ENCODE results near the gene VASN. TPM values are rescaled to one million over a fixed set of nuclear protein-coding genes. Genes with fewer than 3 reads are reported as not detected.

VASN gene
- total RNA-seq, 2 donors from 2014 or later: 10.4 to 12.1 TPM

DNA sequence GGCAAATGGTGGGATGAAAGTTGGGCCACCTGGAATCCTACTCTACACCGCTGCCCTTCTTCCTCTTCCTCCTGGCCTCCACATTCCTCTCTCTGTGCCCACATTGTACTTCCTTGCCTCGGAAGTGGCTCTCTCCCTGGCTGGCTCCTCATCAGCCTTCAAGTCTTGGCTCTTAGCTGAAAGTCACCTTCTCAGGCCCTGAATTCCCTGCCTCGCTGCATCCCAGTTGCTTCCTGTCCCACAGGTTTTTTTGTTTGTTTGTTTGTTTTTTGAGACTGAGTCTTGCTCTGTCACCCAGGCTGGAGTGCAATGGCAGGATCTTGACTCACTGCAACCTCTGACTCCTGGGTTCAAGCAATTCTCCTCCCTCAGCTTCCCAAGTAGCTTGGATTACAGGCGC lies 18.0 kb upstream of the VASN start:
- H3K36me3 Mint-ChIP-seq (ENCODE audit: low read depth): no peaks in the 10 kb centered on the region
- WGBS, 2 experiments (ENCODE audit: insufficient coverage in 1 of 2, insufficient read length in 1 of 2): 93 to 96% methylated on average over 3 to 4 of the region's 4 CpGs
- TF ChIP-seq, protein P1, sequence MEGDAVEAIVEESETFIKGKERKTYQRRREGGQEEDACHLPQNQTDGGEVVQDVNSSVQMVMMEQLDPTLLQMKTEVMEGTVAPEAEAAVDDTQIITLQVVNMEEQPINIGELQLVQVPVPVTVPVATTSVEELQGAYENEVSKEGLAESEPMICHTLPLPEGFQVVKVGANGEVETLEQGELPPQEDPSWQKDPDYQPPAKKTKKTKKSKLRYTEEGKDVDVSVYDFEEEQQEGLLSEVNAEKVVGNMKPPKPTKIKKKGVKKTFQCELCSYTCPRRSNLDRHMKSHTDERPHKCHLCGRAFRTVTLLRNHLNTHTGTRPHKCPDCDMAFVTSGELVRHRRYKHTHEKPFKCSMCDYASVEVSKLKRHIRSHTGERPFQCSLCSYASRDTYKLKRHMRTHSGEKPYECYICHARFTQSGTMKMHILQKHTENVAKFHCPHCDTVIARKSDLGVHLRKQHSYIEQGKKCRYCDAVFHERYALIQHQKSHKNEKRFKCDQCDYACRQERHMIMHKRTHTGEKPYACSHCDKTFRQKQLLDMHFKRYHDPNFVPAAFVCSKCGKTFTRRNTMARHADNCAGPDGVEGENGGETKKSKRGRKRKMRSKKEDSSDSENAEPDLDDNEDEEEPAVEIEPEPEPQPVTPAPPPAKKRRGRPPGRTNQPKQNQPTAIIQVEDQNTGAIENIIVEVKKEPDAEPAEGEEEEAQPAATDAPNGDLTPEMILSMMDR (conservative IDR thresholded peaks at IDR 0.05): no peak
- H3K27me3 ChIP-seq (ENCODE audit: control insufficient read depth, insufficient read depth, low read length, poor library complexity, severe bottlenecking): no peaks in the 10 kb centered on the region
- no peak overlapping the region for H3K27ac ChIP-seq (ENCODE audit: low read depth, low read length)
- H3K9ac ChIP-seq (ENCODE audit: extremely low read depth, low read length, poor library complexity, severe bottlenecking): no peak overlapping the region
- H3K4me3 Mint-ChIP-seq: no peak overlapping the region
- H3K4me1 ChIP-seq (ENCODE audit: control insufficient read depth, insufficient read depth, low read length): no peaks in the 10 kb centered on the region
- H3K4me1 Mint-ChIP-seq: peaks cover 4% of the 10 kb centered on the region
- no peak overlapping the region for H3K27ac Mint-ChIP-seq
- no peak for DNase-seq
- H3K36me3 ChIP-seq (ENCODE audit: control insufficient read depth, insufficient read depth, low read length): no peaks in the 10 kb centered on the region
- H3K9me3 Mint-ChIP-seq: no peaks in the 10 kb centered on the region
- no peak overlapping the region for H3K4me3 ChIP-seq (ENCODE audit: low read length)
- H3K9me3 ChIP-seq (ENCODE audit: control insufficient read depth, low read length): no peaks in the 10 kb centered on the region
- no peaks in the 10 kb centered on the region for H3K27me3 Mint-ChIP-seq (ENCODE audit: insufficient read depth)

DNA sequence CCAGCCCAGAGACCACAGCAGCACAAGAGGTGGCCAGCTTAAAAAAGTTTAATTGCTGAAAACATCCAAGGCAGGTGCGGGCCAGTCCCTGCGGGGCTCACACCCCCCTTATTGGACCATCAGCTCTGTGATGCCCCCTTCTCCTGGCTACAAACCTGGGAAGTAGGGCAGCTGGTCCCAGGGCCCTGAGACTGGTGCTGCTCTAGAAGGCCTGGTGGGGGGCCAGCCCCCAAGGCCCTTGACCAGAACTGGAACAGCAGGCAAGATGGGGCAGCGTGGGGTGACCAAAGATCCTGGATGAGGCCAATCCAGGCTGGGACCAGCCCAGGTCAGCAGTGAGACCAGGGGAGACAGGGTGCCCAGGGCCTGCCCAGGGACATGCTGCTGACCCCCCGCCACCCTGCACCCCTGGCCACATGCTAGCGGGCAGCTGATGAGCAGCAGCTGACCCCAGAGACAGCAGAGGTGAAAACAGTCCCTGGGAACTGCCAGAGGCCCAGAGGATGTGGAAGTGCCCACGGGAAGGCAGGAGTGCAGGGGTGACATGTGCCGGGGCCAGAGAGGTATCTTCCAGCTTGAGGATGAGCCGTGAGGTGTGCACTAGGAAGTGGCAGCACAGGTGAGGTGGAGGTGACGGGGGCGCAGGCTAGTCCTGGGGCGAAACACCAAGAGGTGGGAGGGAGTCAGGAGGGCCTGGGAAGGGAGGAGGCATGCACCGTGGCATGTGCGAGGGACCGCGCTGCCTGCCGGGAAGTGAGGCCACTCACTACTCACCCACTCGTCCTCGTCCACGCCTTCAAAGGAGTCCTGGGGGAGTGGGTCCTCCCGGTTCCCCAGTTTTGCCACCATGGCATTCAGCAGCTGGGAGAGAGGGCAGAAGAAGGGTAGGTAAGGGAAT lies 16.9 kb upstream of the VASN start:
- Mint-ChIP-seq H3K4me3 (no peak overlapping the region), H3K4me1 (peaks cover 4% of the 10 kb centered on the region), H3K36me3 (ENCODE audit: low read depth) (peaks cover 2% of the 10 kb centered on the region), H3K9me3 (no peaks in the 10 kb centered on the region), H3K27me3 (ENCODE audit: insufficient read depth) (no peaks in the 10 kb centered on the region), H3K27ac (peak overlapping the region; percentile 17)
- WGBS, 2 experiments (ENCODE audit: insufficient coverage in 1 of 2, insufficient read length in 1 of 2): 97 to 98% methylated on average over 13 to 19 of the region's 20 CpGs
- no peaks in the 10 kb centered on the region for H3K4me1 ChIP-seq (ENCODE audit: control insufficient read depth, insufficient read depth, low read length)
- no peak overlapping the region for H3K4me3 ChIP-seq (ENCODE audit: low read length)
- no peak overlapping the region for H3K27ac ChIP-seq (ENCODE audit: low read depth, low read length)
- H3K9ac ChIP-seq (ENCODE audit: extremely low read depth, low read length, poor library complexity, severe bottlenecking): no peak overlapping the region
- no peaks in the 10 kb centered on the region for H3K27me3 ChIP-seq (ENCODE audit: control insufficient read depth, insufficient read depth, low read length, poor library complexity, severe bottlenecking)
- H3K36me3 ChIP-seq (ENCODE audit: control insufficient read depth, insufficient read depth, low read length): no peaks in the 10 kb centered on the region
- TF ChIP-seq, protein P1 (conservative IDR thresholded peaks at IDR 0.05): no peak
- no peaks in the 10 kb centered on the region for H3K9me3 ChIP-seq (ENCODE audit: control insufficient read depth, low read length)
- DNase-seq: no peak

DNA sequence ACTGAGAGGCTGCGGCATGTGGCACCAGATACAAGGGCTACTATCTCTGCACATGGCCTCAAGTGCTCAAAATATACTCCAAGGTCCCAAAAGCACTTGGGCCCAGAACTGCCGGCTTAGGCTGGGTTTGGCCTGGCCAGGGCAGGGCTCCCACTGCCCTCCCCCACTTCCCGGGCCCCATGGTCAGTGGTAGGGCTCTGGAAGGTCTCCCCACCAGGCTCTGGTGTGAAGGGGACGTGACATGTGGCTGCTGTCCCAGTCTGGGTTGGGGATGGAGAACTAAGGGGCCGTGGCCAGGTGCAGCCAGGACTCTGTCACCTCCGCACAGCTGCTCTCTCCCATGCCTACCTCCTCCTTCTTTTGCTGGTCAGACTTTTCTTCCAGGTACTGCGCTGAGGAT lies 14.8 kb upstream of the VASN start:
- 88 to 92% methylated on average over 5 to 7 of the region's 7 CpGs for WGBS, 2 experiments (ENCODE audit: insufficient coverage in 1 of 2, insufficient read length in 1 of 2)
- no peaks in the 10 kb centered on the region for H3K4me1 ChIP-seq (ENCODE audit: control insufficient read depth, insufficient read depth, low read length)
- no peak overlapping the region for H3K27ac ChIP-seq (ENCODE audit: low read depth, low read length)
- no peaks in the 10 kb centered on the region for H3K27me3 ChIP-seq (ENCODE audit: control insufficient read depth, insufficient read depth, low read length, poor library complexity, severe bottlenecking)
- no peak overlapping the region for H3K9ac ChIP-seq (ENCODE audit: extremely low read depth, low read length, poor library complexity, severe bottlenecking)
- H3K9me3 ChIP-seq (ENCODE audit: control insufficient read depth, low read length): no peaks in the 10 kb centered on the region
- H3K36me3 ChIP-seq (ENCODE audit: control insufficient read depth, insufficient read depth, low read length): no peaks in the 10 kb centered on the region
- peaks cover 2% of the 10 kb centered on the region for H3K4me1 Mint-ChIP-seq
- H3K4me3 ChIP-seq (ENCODE audit: low read length): no peak overlapping the region
- H3K36me3 Mint-ChIP-seq (ENCODE audit: low read depth): peaks cover 2% of the 10 kb centered on the region
- no peaks in the 10 kb centered on the region for H3K27me3 Mint-ChIP-seq (ENCODE audit: insufficient read depth)
- H3K27ac Mint-ChIP-seq: no peak overlapping the region
- TF ChIP-seq, protein P1 (conservative IDR thresholded peaks at IDR 0.05): no peak
- H3K4me3 Mint-ChIP-seq: no peak overlapping the region
- DNase-seq: no peak
- H3K9me3 Mint-ChIP-seq: no peaks in the 10 kb centered on the region
